Fibroblast of skin of left quadriceps (primary cell): ENCODE data around the gene DCDC1.
"Not testable (repeated sequence)": the region's sequence is repeated elsewhere in the genome, so short reads cannot be mapped to it uniquely, and the experiment has no call there.

Source experiments
- DNase-seq, 2 experiments: peaks; one replicate each; pipeline ENCODE4 v3.0.0-alpha.2; 2013; ENCODE audit warnings: low read depth in 2 of 2

DCDC1 gene

GRCh38 chr11:31328697-31329096 lies 40.8 kb downstream of the DCDC1 start:
- no peak for DNase-seq

DNA sequence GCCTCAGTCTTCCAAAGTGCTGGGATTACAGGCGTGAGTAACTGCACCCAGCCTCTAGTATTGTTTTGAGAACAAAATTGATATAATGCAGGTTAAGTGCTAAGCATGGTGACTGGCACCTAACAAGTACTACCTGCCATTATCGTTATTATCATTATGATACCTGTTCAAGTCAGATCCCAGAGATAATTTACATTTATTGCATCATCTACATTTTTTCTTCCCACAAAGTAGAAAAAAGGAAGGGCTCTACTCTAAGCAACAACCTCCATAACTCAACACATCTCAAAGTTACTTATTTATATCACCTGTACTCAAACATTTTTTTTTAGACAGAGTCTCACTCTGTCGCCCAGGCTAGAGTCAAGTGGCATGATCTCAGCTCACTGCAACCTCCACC lies 42.1 kb downstream of the DCDC1 start:
- no peak for DNase-seq

DNA sequence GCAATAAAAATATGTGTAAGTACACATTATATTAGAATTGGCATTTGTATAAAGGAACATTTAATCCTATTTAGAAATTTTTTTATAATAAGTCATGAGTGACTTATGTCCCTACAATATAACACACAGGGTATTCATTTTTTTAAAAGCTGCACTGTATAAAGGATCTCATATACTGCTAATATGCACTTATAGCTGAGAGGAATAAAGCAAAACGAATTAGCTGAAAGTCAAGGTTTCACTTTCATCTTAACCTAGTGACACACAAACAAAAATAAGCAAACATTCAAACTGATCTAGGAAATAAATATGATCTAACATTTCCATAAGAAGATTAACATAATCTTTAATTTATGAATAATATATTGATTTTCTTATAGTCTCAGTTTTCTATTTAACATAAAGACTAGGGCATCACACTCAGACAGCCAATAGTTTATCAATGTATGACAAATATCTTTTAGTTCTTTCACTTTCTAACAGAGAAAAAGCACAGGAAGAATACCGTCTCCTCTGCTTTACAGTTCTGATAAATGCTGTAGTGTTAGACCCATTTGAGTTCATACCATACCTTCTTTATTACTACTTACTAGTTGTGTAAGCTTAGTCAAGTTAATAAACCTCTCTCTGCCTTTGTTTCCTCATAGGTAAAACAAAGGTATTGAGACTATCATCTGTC lies 42.9 kb downstream of the DCDC1 start:
- DNase-seq, result no peak

DNA sequence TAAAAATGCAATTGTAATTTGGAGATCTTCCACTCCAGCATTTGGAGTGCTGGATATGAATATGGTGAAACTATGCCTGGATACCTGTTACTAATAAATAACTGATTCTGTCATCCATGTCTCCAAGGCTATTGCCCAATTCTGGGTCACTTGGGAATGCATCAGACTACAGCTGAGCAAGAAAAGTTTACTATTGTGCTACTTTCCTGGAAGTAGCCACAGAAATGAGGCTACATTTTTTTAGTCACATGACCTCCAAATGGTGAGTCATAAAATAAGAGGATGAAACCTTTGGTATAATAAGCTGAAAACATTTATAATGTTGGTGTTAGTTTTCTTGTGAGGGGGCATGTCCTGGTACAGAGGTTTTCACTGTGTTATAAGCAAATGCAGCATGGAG lies 44.4 kb downstream of the DCDC1 start:
- DNase-seq, result peak; percentile 41 to 43

- no peak for DNase-seq
These were observed 46.4 kb downstream of the DCDC1 start for GRCh38 chr11:31323145-31323544.

DNA sequence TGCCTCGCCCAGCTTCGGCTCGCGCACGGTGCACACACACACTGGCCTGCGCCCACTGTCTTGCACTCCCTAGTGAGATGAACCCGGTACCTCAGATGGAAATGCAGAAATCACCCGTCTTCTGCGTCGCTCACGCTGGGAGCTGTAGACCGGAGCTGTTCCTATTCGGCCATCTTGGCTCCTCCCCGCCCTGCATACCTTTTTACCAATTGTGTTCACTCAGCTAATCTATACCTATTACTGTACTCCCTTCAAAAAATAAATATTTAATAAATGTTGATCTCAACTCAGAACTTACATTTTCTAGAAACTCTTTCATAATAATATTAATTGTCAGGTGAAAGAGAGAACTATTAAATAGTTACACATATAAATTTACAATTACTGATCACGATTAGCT lies 48.0 kb downstream of the DCDC1 start:
- DNase-seq, result not testable (repeated sequence)

- no peak for DNase-seq
These were observed 65.8 kb downstream of the DCDC1 start for GRCh38 chr11:31303644-31304180.

DNA sequence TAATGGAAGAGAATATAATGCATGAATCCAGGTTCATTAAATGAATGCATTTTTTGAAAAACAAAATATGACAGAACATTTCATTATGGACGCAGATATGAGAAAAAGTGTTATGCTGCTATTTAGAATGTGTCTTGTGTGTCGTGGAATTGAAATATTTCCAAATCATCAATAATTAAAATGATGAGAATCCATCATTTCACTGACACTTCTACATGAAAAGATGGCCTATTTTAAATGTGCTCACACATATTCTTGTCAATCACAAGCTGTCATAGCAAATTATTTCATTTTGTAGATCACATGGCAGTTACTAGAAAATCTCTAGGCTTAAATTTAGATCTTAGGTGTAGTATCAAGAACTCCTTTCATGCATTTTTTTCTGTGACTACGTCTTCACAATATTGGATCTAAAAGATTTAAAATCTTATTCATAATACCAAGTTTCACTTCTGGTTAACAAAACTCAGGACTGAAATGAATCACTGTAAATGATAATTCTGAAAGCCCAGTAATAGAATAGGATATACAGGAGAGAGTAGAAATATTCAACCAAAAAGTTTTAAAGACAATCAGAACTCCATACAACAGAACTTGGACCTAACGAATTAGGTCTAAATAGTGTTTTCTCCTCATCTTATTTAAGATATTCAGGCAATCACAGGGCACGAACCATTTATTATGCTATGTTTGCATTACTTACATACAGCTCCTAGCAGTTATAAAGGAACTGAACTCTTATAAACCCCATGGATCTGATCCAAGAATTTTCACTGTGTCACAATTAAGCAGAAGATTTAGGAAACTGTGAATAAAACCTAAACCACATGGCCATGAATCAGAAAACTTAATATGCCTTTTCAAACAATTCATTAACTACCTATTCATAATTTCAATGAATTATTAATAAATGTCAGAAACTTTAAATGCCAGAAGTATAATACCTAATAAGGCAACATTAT lies 67.7 kb downstream of the DCDC1 start:
- no peak for DNase-seq

DNA sequence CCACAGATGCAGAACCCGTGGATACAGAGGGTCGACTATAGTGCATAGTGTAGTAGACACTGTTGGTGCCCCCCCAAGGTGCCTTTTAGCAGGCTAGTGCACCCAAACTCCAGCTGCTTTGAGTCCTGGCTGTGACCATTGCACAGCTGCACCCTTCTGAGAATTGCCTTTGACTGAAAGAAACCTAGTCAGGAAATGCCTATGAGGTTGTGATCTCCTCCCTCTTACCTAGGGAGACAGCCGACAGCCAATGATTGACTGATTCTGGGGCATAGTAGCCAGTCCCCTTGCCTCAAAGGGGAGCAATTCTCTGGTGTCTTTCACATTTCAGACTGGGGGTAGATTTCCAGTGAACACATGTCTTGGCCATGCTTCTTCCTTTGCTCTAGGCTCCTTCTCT lies 74.2 kb downstream of the DCDC1 start:
- no peak for DNase-seq

DNA sequence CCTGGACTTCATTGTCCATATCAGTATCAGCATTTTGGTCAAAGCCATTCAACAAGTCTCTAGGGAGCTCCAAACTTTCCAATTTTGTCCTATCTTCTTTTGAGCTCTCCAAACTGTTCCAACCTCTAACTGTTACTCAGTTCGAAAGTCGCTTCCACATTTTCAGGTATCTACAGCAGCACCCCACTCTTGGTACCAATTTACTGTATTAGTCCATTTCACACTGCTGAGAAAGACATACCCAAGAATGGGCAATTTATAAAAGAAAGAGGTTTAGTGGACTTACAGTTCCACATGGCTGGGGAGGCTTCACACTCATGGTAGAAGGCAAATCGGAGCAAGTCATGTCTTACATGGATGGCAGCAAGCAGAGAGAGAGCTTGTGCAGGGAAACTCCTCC lies 96.0 kb downstream of the DCDC1 start:
- not testable (repeated sequence) for DNase-seq

DNA sequence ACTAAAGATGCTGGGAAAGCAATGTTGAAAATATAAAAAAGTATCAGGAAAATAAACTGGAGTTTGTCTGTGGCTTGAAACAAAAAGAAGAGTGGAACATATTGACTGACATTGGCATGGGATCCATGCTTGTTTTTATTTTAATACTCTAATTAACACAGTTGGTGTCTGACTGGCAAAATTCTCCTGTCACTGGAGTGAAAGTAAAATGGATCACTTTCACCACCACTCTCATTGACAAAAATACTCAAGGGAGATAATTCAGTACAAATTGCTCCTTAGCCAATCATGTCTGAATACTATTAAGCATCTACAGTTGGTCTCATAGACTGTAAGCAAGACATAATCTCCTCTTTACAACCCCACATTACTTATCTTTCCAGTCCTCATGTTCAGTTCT lies 101.8 kb downstream of the DCDC1 start:
- DNase-seq, result no peak

DNA sequence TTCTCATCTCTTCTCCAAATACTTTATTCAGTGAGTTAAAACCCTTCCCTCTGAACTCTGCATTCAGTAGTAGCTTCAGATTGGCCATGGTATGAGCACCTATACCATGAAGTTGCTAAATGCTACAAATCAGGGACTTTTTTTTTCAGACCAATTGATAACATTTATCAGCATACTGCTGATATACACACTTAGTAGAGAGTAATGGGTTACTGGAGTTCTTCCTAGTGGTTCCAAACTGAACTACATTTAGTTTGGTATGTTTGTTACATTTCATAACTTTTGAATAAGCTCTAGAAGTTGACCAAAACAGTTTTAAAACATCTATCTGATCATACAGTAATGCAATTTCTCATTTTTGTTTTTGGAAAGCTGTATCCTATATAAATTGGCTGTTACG lies 104.7 kb downstream of the DCDC1 start:
- DNase-seq, result no peak

- peak; percentile 49 to 61 for DNase-seq
These were observed 106.8 kb downstream of the DCDC1 start for GRCh38 chr11:31262761-31263160.

- no peak for DNase-seq
These were observed 109.7 kb downstream of the DCDC1 start for GRCh38 chr11:31259797-31260196.

DNA sequence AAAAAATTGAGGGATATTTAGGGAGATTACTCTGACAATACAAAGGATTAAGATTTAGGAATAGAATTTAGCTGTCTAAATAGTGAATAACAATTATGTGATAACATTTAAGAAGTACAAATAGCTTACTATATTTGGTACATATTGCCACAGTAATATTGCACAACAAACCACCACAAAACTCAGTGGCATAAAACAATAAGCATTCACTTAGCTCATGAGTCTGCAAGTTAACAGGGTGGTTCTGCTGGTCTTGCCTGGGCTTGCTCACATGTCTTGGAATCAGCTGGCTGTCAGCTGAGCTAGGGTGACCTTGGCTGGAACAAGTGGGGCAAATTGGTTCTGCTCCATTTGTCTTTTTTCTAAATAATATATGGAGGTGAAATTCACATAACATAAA lies 115.1 kb downstream of the DCDC1 start:
- no peak for DNase-seq

DNA sequence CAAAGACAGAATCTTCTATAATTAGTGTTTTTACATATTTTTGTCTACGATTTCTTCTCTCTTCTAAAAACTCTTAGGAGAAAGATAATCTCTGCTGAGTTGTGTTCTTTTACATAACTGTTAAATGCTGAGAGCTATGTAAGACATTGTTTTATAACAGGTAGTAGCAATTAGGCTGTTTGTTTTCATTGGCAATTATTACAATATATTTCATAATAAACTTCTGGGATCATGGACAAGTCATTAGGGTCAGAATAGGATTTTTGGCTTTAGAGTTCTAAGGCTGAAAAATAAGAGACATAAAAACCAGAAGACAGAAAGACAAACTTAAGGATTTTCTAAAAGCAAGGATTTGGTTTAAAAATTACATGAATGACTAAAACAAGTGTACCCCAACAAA lies 120.8 kb downstream of the DCDC1 start:
- no peak for DNase-seq

DNA sequence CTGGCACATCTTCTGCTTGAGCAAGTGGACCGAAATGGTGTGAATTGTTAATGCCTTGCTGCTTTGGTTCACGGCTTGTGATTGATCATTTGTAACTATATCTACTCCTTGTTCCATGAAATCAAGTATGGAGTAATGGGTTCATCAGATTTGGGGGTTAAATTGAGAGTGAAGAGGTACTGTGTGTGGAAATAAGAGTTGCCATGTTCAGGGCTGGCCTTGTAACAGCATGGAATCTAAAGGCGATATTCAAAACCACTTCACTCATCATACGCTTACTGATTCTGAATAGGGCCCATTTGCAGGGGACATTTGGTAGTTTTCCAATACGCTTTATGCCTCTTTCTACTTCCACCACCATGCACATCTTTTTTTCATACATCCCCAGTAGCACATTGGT lies 122.2 kb downstream of the DCDC1 start:
- no peak for DNase-seq

- DNase-seq, result peak in 1 of 2 experiments; percentile 9
These were observed 122.9 kb downstream of the DCDC1 start for GRCh38 chr11:31246451-31247165.

GRCh38 chr11:31243706-31244105 lies 125.8 kb downstream of the DCDC1 start:
- DNase-seq, result no peak

DNA sequence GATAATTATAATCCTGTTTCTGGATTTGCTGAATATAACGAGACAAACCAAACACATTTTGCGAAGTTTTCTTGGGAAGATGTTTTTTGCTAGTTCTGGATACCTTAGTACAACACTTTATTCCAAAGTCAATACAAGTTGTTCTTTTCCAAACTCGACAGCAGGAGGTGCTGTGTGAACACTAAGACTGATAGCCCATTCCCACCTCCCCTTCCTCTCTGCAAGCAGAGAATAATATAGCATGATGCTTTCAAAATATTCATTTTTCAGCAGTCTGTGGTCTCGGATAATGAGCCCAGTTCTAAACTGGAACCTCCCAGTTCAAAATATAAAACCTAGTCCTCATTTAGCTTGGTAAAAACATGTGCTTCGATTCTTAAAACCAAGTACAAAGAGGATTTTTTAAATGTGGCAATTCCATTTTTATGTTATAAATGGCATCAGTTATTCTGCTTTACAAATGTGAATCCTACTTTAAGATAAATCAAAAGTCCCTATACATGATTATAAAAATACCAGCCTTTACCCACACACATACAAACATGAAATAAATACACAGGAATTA lies 129.1 kb downstream of the DCDC1 start:
- peak; percentile 12 to 20 for DNase-seq

DNA sequence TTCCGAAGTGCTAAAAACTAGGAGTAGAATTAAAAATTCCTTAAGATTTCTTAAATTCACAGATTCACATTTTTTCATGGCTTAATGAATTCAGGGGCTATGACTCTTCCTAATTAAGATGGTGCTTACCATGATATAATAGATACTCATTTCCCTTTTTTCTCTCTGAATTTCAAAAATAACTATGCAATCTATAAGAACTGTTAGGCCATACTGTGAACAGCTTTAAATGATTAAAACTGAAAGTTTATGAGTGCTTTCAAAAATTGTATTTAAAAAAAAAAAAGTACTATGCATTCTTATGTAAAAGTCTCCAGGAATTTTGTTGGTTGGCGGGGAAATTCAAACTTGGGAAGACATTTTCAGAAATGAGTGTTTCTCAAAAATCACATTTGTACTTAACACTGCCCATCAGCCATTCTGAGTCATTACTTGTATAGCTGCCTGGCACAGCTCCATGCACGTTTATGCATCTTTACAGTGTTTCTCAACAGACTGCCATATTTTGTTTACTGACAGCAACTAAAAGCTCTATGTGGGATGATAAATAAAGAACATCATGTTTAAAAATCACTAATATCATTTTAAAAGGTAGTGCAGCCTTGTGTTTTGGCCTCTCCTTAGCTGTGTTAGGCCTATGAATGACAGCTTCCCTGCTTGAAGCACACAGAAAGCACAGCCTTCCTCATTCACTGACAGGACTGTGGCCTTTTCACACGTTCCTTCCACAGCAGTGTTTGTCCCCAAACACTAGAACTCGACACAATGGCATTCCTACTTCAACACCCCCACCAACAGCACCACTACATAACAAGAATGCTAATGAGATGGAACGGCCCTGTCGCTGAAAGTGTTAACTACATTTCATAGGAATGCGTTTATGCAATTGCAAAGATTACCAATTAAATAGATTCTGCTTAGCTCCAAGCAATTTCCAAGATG lies 131.4 kb downstream of the DCDC1 start:
- peak; percentile 20 to 26 for DNase-seq
